Nucleus accumbens (tissue), 56 donors: ENCODE measurements around the gene DENND6A.
A peak's percentile ranks its signal among the peaks of the same experiment; 100 is the strongest.
"Not testable (repeated sequence)": the region's sequence is repeated elsewhere in the genome, so short reads cannot be mapped to it uniquely, and the experiment has no call there.

Experiments used
- DNase-seq, 56 donors: peaks; one replicate each; lab custom pipeline; 2025; lab: John Stamatoyannopoulos, UW

Gene DENND6A

GRCh38 chr3:57692396-57693147 lies at the start of gene DENND6A:
Gene DENND6A (minus strand): TSS chr3:57693077. CDS start chr3:57693018, 59 bp downstream.
- DNase-seq, result peak in 55 of 56 donors; percentile 36 to 98 (median 89)

- no peak for DNase-seq
Observed at GRCh38 chr3:57740027-57740426, 47.1 kb upstream of the DENND6A start.

GRCh38 chr3:57738391-57738790 lies 45.5 kb upstream of the DENND6A start:
- no peak for DNase-seq

GRCh38 chr3:57737840-57738239 lies 45.0 kb upstream of the DENND6A start:
- no peak for DNase-seq

- no peak for DNase-seq
Observed at GRCh38 chr3:57735405-57735804, 42.5 kb upstream of the DENND6A start.

- DNase-seq, result no peak
Observed at GRCh38 chr3:57733790-57734189, 40.9 kb upstream of the DENND6A start.

- no peak for DNase-seq
Observed at GRCh38 chr3:57731311-57731710, 38.4 kb upstream of the DENND6A start.

- DNase-seq, result no peak
Observed at GRCh38 chr3:57730682-57731081, 37.8 kb upstream of the DENND6A start.

GRCh38 chr3:57729334-57730045 lies 36.6 kb upstream of the DENND6A start:
- DNase-seq, result no peak

GRCh38 chr3:57727106-57727505 lies 34.2 kb upstream of the DENND6A start:
- DNase-seq, result no peak

- DNase-seq, result no peak
Observed at GRCh38 chr3:57726397-57726796, 33.5 kb upstream of the DENND6A start.

GRCh38 chr3:57718118-57718517 lies 25.2 kb upstream of the DENND6A start:
- no peak for DNase-seq

GRCh38 chr3:57717205-57717868 lies 24.5 kb upstream of the DENND6A start:
- no peak for DNase-seq

GRCh38 chr3:57715686-57716085 lies 22.8 kb upstream of the DENND6A start:
- no peak for DNase-seq

GRCh38 chr3:57709559-57709958 lies 16.7 kb upstream of the DENND6A start:
- DNase-seq, result no peak

- DNase-seq, result no peak
Observed at GRCh38 chr3:57709031-57709430, 16.2 kb upstream of the DENND6A start.

- no peak for DNase-seq
Observed at GRCh38 chr3:57706462-57706861, 13.6 kb upstream of the DENND6A start.

- DNase-seq, result not testable (repeated sequence)
Observed at GRCh38 chr3:57705351-57705750, 12.5 kb upstream of the DENND6A start.

GRCh38 chr3:57701781-57702180 lies 8.9 kb upstream of the DENND6A start:
- no peak for DNase-seq

GRCh38 chr3:57700737-57701136 lies 7.9 kb upstream of the DENND6A start:
- no peak for DNase-seq

GRCh38 chr3:57699591-57699990 lies 6.7 kb upstream of the DENND6A start:
- no peak for DNase-seq
